ENCODE data around the gene KCNA5.

Gene KCNA5

DNA sequence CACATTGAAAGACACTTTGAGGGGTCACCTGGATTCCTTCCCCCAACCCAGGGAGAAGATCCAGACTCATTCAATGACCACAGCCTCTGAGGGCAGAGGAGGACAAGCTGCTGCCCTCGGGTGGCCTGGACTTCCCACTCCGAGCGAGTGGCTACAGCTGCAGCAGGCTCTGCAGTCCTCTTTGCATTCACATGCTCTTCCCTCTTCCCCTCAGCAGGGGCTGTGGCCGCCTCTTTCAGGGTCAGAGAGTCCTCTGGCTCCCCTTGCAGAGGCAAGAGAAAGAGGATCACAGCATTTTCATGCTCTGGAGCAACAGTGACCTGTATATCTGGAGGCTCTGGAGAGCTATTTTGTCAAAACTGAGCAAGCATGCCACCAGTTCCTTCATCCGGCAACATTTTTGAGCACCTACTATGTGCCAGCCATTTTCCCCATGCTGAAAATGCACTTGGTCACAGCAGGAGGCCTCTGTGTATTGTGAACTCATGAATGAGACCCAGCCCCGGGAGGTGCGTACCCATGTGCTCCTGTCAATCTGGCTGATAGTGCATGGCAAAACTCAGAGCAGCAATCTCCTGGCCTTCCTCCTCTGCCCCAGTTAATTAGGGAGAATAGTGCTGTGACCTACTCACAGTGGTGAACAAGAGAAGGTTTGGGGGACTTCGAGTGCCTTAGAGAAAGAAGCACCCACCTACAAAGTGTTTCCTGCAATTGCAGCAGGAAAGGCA, 42.9 kb upstream of the KCNA5 start:
- in situ Hi-C loops (cut with HindIII; ENCODE audit: low pct_ligation_motif_present, low sequenced_read_pairs): no loop called here
- Histone ChIP-seq H3K27ac (no peak overlapping the region), H3K4me3 (ENCODE audit: low read depth, low read length) (no peak overlapping the region), H3K36me3 (replicated peaks) (no peaks in the 10 kb centered on the region), H3K27me3 (replicated peaks) (no peaks in the 10 kb centered on the region)
- DNase-seq: no peak
- TF ChIP-seq, protein P1, sequence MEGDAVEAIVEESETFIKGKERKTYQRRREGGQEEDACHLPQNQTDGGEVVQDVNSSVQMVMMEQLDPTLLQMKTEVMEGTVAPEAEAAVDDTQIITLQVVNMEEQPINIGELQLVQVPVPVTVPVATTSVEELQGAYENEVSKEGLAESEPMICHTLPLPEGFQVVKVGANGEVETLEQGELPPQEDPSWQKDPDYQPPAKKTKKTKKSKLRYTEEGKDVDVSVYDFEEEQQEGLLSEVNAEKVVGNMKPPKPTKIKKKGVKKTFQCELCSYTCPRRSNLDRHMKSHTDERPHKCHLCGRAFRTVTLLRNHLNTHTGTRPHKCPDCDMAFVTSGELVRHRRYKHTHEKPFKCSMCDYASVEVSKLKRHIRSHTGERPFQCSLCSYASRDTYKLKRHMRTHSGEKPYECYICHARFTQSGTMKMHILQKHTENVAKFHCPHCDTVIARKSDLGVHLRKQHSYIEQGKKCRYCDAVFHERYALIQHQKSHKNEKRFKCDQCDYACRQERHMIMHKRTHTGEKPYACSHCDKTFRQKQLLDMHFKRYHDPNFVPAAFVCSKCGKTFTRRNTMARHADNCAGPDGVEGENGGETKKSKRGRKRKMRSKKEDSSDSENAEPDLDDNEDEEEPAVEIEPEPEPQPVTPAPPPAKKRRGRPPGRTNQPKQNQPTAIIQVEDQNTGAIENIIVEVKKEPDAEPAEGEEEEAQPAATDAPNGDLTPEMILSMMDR (IDR thresholded peaks at IDR 0.05; ENCODE audit: low read depth, low read length, missing control alignments): no peak

DNA sequence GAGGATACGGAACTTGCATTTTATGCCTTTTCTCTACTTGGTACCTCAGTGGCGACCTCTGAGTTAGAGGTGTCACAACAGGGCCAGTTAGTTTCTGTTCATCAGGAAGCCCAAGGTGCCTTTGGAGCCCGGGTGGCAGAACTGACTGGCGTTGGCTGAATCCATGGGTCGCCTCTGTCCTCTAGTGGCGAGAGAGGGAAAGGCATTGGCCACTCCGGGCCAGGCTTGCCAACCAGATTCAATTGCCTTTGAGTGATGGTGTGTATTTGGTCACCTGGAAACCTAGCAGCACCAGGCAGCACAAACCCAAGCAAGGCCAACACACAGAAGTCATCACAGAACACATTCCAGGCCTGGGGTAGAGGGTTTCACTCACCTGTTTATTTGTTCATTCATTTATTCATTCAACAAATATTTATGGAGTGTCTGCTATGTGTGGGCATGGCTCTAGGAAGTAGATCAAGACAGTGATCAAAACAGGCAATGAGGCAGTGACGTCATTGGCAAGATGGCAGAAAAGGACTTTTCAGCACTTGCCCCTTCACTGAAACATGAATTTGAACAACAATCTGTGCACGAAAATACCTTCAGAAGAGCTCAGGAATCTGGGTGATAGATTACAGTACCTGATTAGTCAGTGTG, 40.5 kb upstream of the KCNA5 start:
- no peaks in the 10 kb centered on the region for H3K36me3 ChIP-seq (replicated peaks)
- TF ChIP-seq, protein P1 (IDR thresholded peaks at IDR 0.05; ENCODE audit: low read depth, low read length, missing control alignments): peak; percentile 100
- no peak overlapping the region for H3K4me3 ChIP-seq (ENCODE audit: low read depth, low read length)
- no peak overlapping the region for H3K27ac ChIP-seq
- peak; percentile 53 for DNase-seq
- in situ Hi-C loops (cut with HindIII; ENCODE audit: low pct_ligation_motif_present, low sequenced_read_pairs): no loop called here
- H3K27me3 ChIP-seq (replicated peaks): no peaks in the 10 kb centered on the region

DNA sequence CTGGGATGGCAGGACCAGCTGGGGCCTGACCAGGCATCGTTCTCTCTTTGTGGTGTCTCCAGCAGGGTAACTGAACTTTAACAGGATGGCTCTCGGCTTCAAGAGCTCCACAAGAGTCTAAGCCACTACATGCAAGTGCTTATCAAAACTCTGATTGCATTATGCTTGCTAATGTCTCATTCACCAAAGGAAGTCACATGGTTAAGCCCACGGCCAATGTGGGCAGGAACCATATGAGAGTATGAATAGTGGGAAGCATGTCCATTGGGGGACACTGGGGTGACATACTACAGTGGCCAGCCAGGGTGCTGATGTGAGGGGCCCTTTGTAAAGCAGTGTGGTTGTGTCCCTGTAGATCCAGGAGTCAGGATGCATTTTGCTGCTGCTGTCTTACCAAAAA, 35.0 kb upstream of the KCNA5 start:
- no peak overlapping the region for H3K27ac ChIP-seq
- H3K36me3 ChIP-seq (replicated peaks): no peaks in the 10 kb centered on the region
- DNase-seq: no peak
- TF ChIP-seq, protein P1 (IDR thresholded peaks at IDR 0.05; ENCODE audit: low read depth, low read length, missing control alignments): no peak
- in situ Hi-C loops (cut with HindIII; ENCODE audit: low pct_ligation_motif_present, low sequenced_read_pairs): no loop called here
- no peak overlapping the region for H3K4me3 ChIP-seq (ENCODE audit: low read depth, low read length)
- no peaks in the 10 kb centered on the region for H3K27me3 ChIP-seq (replicated peaks)

DNA sequence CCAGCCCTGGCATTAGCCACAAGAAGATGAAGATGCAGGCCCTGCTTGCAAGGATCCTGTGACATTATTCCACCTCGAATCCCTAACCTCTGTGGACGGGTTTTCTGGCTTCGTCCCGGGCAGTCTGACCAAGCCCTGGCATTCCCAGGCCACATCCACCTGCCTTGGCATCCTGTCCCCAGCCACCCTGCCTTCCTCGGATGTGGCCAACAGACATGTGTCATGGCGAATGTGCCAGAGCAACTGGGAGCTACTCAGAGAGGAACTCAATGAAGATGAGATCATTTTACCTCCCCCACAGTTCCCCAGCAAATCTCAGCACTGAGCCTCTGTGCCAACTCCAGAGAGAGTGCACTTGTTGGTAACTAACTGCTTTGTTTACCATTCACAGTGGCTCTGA, 33.5 kb upstream of the KCNA5 start:
- Histone ChIP-seq H3K27me3 (replicated peaks) (no peaks in the 10 kb centered on the region), H3K27ac (no peak overlapping the region), H3K4me3 (ENCODE audit: low read depth, low read length) (no peak overlapping the region), H3K36me3 (replicated peaks) (no peaks in the 10 kb centered on the region)
- no peak for DNase-seq
- TF ChIP-seq, protein P1 (IDR thresholded peaks at IDR 0.05; ENCODE audit: low read depth, low read length, missing control alignments): no peak
- in situ Hi-C loops (cut with HindIII; ENCODE audit: low pct_ligation_motif_present, low sequenced_read_pairs): no loop called here

DNA sequence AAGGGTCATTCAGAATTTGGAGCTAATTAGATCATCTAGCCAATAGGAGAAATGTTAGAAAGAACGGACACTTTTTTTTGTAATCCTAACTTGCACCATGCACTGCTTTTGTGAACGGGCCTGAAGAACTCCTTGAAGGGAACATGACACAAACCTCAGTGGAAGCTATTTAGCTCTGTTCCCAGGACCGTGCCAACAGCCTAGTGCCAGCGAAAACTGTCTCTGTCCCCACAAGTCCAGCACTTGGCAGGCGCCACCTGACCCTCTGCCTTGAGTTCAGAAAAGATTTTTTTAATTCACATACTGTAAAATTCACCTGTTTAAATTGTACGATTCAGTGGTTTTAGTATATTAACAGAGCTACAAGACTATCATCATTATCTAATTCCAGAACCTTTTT, 31.3 kb upstream of the KCNA5 start:
- Histone ChIP-seq H3K27ac (no peak overlapping the region), H3K27me3 (replicated peaks) (no peaks in the 10 kb centered on the region), H3K4me3 (ENCODE audit: low read depth, low read length) (no peak overlapping the region), H3K36me3 (replicated peaks) (no peaks in the 10 kb centered on the region)
- TF ChIP-seq, protein P1 (IDR thresholded peaks at IDR 0.05; ENCODE audit: low read depth, low read length, missing control alignments): no peak
- in situ Hi-C loops (cut with HindIII; ENCODE audit: low pct_ligation_motif_present, low sequenced_read_pairs): no loop called here
- no peak for DNase-seq

Measured in brain microvascular endothelial cell (primary cell).